GM12878 (cell line): Measurements from ENCODE around the gene APLP2. TPM values are rescaled to one million over a fixed set of nuclear protein-coding genes. Genes with fewer than 3 reads are reported as not detected.

Experiments
- DPF2 ChIP-seq: fragments of 450-650 bp; IDR thresholded peaks from 2 replicates; pipeline ENCODE4 v1.6.1; 2017; ENCODE audit warnings: mild to moderate bottlenecking
- ESRRA ChIP-seq: IDR thresholded peaks from 2 replicates; pipeline ENCODE4 v1.6.1; 2012; ENCODE audit warnings: mild to moderate bottlenecking, low read length, improper control_type of control experiment
- FOXM1 ChIP-seq: IDR thresholded peaks from 2 replicates; pipeline ENCODE4 v1.6.1; 2012; ENCODE audit warnings: low read depth, mild to moderate bottlenecking, inconsistent platforms, low read length, moderate library complexity
- MAX ChIP-seq: IDR thresholded peaks from 2 replicates; pipeline ENCODE4 v1.6.1; 2012; ENCODE audit warnings: low read depth, low read length, improper control_type of control experiment
- POLR2AphosphoS5 ChIP-seq: IDR thresholded peaks from 2 replicates; pipeline ENCODE4 v1.6.1; 2011; ENCODE audit warnings: mild to moderate bottlenecking, low read length, inconsistent platforms
- SMAD1 ChIP-seq: fragments of 450-650 bp; IDR thresholded peaks from 2 replicates; pipeline ENCODE4 v1.6.1; 2018; ENCODE audit warnings: mild to moderate bottlenecking, low read depth; ENCODE audit not compliant: partially characterized antibody
- ZBTB40 ChIP-seq: fragments of 450-650 bp; IDR thresholded peaks from 2 replicates; pipeline ENCODE4 v1.6.1; 2016; ENCODE audit warnings: mild to moderate bottlenecking, moderate library complexity, borderline replicate concordance
- ZNF592 ChIP-seq: fragments of 450-650 bp; IDR thresholded peaks from 2 replicates; pipeline ENCODE4 v1.6.1; 2017; ENCODE audit warnings: mild to moderate bottlenecking, moderate library complexity
- polyA plus RNA-seq, 11 experiments: library from polyadenylated mRNA; depleted of rRNA in 4 of 11; unstranded in 6 of 11; stranded (reverse) in 5 of 11; fragments of >200 nt; fragmentation: Nextera tagmentation in 4 of 11; fragmentation: Illumina TruSeq in 1 of 11; extraction: Ambion mirVana in 4 of 11; extraction: Trizol in 1 of 11; gene quantifications; 1 replicate in 1 of 11; 2 replicates in 10 of 11; pipeline versions ENCODE4 v1.2.1 to v1.2.3, GENCODE V29; 2011 to 2016; ENCODE audit warnings: inconsistent platforms in 2 of 11, missing spikeins in 2 of 11, low read depth in 1 of 11
- total RNA-seq, 4 experiments: library from RNA; depleted of rRNA in 3 of 4; stranded (reverse); fragments of >200 nt in 3 of 4; fragmentation: Illumina TruSeq in 1 of 4; extraction: Trizol in 1 of 4; gene quantifications; 2 replicates each; pipeline versions ENCODE4 v1.2.1 to v1.2.3, GENCODE V29; 2013 to 2021
- TF ChIP-seq, protein P1 (sequence below): IDR thresholded peaks from 2 replicates; pipeline ENCODE4 v1.6.1; 2012; ENCODE audit warnings: low read depth, low read length, improper control_type of control experiment
- TF ChIP-seq, protein P2 (sequence below): fragments of 450-650 bp; IDR thresholded peaks from 2 replicates; pipeline ENCODE4 v1.6.1; 2017; ENCODE audit warnings: antibody characterized with exemption, mild to moderate bottlenecking, moderate library complexity

Gene APLP2
- total and polyA plus RNA-seq, 10 of the 15 experiments (the other 5 are each of a cell fraction or from before 2014, with no cell fraction given): 2.3 to 38.8 (median 21.3) TPM

DNA sequence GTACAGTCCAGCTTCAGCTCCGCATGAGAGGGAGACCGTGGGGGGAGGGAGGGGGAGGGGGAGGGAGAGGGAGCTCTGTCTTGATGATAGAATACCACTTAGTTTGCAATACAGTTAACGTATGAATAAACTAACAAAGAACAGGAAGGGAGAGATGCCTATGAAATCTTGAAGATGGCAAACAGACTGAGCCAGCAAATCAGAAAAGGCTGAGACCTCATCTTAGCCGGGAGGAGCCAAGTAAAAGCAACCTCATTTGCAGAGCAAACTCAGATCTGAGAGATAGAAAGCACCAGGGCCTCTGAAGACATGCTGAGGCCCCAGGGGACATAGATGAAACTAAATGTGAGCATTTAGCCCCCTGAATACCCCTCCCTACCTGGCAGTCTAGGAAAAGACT is 23.0 kb downstream of the APLP2 start (continued):
- TF ChIP-seq ZNF592 (no peak), POLR2AphosphoS5 (no peak), DPF2 (no peak), FOXM1 (no peak), SMAD1 (no peak), MAX (no peak), ESRRA (no peak), ZBTB40 (no peak)
- TF ChIP-seq, protein P1, sequence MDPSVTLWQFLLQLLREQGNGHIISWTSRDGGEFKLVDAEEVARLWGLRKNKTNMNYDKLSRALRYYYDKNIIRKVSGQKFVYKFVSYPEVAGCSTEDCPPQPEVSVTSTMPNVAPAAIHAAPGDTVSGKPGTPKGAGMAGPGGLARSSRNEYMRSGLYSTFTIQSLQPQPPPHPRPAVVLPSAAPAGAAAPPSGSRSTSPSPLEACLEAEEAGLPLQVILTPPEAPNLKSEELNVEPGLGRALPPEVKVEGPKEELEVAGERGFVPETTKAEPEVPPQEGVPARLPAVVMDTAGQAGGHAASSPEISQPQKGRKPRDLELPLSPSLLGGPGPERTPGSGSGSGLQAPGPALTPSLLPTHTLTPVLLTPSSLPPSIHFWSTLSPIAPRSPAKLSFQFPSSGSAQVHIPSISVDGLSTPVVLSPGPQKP: no peak
- TF ChIP-seq, protein P2, sequence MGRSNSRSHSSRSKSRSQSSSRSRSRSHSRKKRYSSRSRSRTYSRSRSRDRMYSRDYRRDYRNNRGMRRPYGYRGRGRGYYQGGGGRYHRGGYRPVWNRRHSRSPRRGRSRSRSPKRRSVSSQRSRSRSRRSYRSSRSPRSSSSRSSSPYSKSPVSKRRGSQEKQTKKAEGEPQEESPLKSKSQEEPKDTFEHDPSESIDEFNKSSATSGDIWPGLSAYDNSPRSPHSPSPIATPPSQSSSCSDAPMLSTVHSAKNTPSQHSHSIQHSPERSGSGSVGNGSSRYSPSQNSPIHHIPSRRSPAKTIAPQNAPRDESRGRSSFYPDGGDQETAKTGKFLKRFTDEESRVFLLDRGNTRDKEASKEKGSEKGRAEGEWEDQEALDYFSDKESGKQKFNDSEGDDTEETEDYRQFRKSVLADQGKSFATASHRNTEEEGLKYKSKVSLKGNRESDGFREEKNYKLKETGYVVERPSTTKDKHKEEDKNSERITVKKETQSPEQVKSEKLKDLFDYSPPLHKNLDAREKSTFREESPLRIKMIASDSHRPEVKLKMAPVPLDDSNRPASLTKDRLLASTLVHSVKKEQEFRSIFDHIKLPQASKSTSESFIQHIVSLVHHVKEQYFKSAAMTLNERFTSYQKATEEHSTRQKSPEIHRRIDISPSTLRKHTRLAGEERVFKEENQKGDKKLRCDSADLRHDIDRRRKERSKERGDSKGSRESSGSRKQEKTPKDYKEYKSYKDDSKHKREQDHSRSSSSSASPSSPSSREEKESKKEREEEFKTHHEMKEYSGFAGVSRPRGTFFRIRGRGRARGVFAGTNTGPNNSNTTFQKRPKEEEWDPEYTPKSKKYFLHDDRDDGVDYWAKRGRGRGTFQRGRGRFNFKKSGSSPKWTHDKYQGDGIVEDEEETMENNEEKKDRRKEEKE: no peak
